ENCODE data around the gene F2R. TPM values are rescaled to one million over a fixed set of nuclear protein-coding genes. Genes with fewer than 3 reads are reported as not detected.
A peak's percentile ranks its signal among the peaks of the same experiment; 100 is the strongest.

Gene F2R
- total RNA-seq (ENCODE audit: low replicate concordance): 8.5 and 20.1 TPM in 2 replicates
- long read RNA-seq, transcript F2R-201 (2 exons, 3,821 nt): major isoform, 19 of 22 reads
- long read RNA-seq, partial matches to known transcripts: 0 of 22 reads
- long read RNA-seq, other reads (novel, unspliced or antisense): 3 of 22 reads

DNA sequence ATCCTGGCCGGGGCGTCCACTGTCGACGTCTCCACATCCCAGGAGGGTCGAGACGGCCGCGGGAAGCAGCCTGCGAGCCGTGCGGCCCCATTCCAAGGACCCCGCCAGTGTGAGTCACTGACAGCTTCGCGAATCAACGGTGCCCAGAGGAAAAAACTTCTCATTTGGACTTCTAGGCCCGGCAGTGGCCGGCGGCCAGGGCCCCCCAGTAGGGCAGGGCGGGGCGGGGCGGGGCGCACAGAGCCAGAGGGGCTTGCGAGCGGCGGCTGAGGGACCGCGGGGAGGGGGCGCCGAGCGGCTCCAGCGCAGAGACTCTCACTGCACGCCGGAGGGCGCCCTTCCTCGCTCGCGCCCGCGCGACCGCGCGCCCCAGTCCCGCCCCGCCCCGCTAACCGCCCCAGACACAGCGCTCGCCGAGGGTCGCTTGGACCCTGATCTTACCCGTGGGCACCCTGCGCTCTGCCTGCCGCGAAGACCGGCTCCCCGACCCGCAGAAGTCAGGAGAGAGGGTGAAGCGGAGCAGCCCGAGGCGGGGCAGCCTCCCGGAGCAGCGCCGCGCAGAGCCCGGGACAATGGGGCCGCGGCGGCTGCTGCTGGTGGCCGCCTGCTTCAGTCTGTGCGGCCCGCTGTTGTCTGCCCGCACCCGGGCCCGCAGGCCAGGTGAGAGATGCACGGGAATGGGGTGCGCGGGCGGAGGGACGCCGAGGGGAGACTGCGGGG lies at the start of gene F2R:
TSS of gene F2R (plus strand) at position 391 of the 720 bp plus-strand sequence. CDS start at position 573, 182 bp downstream.
- DNase-seq (ENCODE audit: extremely low spot score, unreplicated experiment): peak; percentile 80
- Mint-ChIP-seq H3K9me3 (no peaks in the 10 kb centered on the region), H3K27ac (peak within 1 kb of the TSS; percentile 57), H3K36me3 (no peaks in the 10 kb centered on the region), H3K27me3 (peaks cover 32% of the 10 kb centered on the region), H3K4me3 (peak within 1 kb of the TSS; percentile 90), H3K4me1 (ENCODE audit: unreplicated experiment) (no peaks in the 10 kb centered on the region)
- TF ChIP-seq, protein P1, sequence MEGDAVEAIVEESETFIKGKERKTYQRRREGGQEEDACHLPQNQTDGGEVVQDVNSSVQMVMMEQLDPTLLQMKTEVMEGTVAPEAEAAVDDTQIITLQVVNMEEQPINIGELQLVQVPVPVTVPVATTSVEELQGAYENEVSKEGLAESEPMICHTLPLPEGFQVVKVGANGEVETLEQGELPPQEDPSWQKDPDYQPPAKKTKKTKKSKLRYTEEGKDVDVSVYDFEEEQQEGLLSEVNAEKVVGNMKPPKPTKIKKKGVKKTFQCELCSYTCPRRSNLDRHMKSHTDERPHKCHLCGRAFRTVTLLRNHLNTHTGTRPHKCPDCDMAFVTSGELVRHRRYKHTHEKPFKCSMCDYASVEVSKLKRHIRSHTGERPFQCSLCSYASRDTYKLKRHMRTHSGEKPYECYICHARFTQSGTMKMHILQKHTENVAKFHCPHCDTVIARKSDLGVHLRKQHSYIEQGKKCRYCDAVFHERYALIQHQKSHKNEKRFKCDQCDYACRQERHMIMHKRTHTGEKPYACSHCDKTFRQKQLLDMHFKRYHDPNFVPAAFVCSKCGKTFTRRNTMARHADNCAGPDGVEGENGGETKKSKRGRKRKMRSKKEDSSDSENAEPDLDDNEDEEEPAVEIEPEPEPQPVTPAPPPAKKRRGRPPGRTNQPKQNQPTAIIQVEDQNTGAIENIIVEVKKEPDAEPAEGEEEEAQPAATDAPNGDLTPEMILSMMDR (conservative IDR thresholded peaks at IDR 0.05): peak; percentile 75

DNA sequence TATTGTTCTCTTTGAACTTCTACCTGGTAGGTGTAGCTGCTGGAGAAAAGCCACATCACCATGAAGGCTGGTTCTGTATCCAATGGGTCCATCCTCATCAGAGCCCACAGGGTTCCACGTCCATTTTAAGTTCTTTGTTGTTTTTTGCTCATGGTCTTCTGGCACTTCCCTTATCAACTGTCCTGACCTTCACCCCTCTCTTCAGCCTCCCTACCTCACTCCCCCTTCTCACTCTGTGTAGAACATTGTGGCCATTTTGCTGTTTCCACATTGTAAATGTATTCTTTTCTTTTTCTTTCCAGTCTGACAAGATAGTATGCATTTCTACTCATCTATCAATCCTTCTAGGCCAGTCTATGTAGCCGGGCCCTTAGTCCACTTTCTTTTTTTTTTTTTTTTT lies 48.4 kb upstream of the F2R start:
- H3K27ac Mint-ChIP-seq: no peak overlapping the region
- H3K27me3 Mint-ChIP-seq: no peaks in the 10 kb centered on the region
- H3K4me3 Mint-ChIP-seq: no peak overlapping the region
- H3K36me3 Mint-ChIP-seq: peaks cover 9% of the 10 kb centered on the region
- TF ChIP-seq, protein P1 (conservative IDR thresholded peaks at IDR 0.05): no peak
- peaks cover 5% of the 10 kb centered on the region for H3K9me3 Mint-ChIP-seq
- H3K4me1 Mint-ChIP-seq (ENCODE audit: unreplicated experiment): no peaks in the 10 kb centered on the region
- DNase-seq (ENCODE audit: extremely low spot score, unreplicated experiment): no peak

DNA sequence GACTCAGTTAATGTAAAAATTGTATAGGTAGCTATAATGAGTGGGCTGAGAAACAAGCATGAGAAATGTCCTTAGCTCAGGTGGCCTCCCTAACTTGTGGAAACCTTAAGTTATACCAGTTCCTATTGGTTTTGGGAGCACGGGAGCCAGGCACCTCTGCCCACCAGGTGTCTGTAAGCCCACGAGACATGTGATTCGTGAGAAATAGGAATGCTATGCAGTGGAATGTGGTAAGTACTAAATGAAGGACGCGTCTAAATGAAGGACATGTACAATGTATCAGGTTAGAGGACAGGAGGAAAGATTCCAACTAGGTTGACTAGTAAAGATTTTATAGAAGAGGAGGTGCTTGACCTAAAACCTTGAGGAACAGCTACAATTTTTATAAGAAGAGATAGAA lies 46.7 kb upstream of the F2R start:
- no peaks in the 10 kb centered on the region for H3K27me3 Mint-ChIP-seq
- TF ChIP-seq, protein P1 (conservative IDR thresholded peaks at IDR 0.05): no peak
- no peaks in the 10 kb centered on the region for H3K4me1 Mint-ChIP-seq (ENCODE audit: unreplicated experiment)
- H3K9me3 Mint-ChIP-seq: peaks cover 5% of the 10 kb centered on the region
- no peak overlapping the region for H3K27ac Mint-ChIP-seq
- H3K4me3 Mint-ChIP-seq: no peak overlapping the region
- H3K36me3 Mint-ChIP-seq: peaks cover 5% of the 10 kb centered on the region
- DNase-seq (ENCODE audit: extremely low spot score, unreplicated experiment): no peak

DNA sequence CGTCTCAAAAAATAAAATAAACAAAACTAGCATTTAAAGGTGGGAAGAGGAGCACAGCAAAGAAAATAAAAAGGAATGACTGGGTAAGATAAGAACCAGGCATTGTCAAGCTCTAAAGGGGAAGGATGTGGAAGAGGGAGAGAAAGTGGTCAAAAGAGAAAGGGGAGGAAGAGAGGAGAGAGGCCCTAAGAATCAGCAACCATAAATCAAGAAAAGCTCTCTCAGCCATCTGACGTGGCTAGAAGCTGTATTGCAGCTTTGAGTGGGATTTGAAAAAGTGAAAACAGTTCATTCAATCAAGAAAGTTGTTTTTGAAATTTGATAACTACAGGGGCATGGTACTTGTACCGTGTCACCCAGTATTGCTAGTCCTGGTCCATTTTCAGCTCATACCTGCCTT lies 45.4 kb upstream of the F2R start:
- H3K4me1 Mint-ChIP-seq (ENCODE audit: unreplicated experiment): no peaks in the 10 kb centered on the region
- H3K27ac Mint-ChIP-seq: no peak overlapping the region
- H3K4me3 Mint-ChIP-seq: no peak overlapping the region
- TF ChIP-seq, protein P1 (conservative IDR thresholded peaks at IDR 0.05): no peak
- peaks cover 5% of the 10 kb centered on the region for H3K9me3 Mint-ChIP-seq
- no peak for DNase-seq (ENCODE audit: extremely low spot score, unreplicated experiment)
- peaks cover 5% of the 10 kb centered on the region for H3K36me3 Mint-ChIP-seq
- H3K27me3 Mint-ChIP-seq: no peaks in the 10 kb centered on the region

DNA sequence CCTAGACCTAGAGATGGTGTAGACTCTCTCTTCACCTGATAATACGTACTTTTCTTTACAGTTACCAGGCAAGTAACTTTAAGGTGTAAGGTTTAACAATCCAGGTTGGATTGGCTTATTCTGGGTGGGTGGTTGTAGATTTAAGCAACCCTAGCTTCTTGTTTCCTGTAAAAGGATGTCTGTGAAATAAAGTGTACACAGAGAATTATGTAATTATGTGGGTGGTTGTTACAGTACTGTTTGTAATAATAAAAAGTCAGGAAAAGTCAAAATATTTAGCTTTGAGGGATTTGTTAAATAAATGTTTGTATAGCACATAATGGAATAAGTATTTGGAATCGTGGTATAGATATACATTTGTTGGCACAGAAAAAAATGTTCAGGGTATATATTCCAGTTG lies 43.7 kb upstream of the F2R start:
- no peaks in the 10 kb centered on the region for H3K4me1 Mint-ChIP-seq (ENCODE audit: unreplicated experiment)
- H3K27me3 Mint-ChIP-seq: no peaks in the 10 kb centered on the region
- no peak overlapping the region for H3K4me3 Mint-ChIP-seq
- TF ChIP-seq, protein P1 (conservative IDR thresholded peaks at IDR 0.05): no peak
- DNase-seq (ENCODE audit: extremely low spot score, unreplicated experiment): no peak
- H3K9me3 Mint-ChIP-seq: peaks cover 5% of the 10 kb centered on the region
- H3K27ac Mint-ChIP-seq: no peak overlapping the region
- peaks cover 5% of the 10 kb centered on the region for H3K36me3 Mint-ChIP-seq
